Aortic smooth muscle cell (primary cell): ENCODE measurements around the gene SELENOH. TPM values are rescaled to one million over a fixed set of nuclear protein-coding genes. Genes with fewer than 3 reads are reported as not detected.

Source experiments
- total RNA-seq: library from RNA; depleted of rRNA; stranded (reverse); fragments of >200 nt; gene quantifications from 2 replicates; pipeline ENCODE4 v1.2.3, GENCODE V29; 2014

SELENOH gene, protein sequence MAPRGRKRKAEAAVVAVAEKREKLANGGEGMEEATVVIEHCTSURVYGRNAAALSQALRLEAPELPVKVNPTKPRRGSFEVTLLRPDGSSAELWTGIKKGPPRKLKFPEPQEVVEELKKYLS
- 61.3 and 74.1 TPM in 2 replicates for total RNA-seq

DNA sequence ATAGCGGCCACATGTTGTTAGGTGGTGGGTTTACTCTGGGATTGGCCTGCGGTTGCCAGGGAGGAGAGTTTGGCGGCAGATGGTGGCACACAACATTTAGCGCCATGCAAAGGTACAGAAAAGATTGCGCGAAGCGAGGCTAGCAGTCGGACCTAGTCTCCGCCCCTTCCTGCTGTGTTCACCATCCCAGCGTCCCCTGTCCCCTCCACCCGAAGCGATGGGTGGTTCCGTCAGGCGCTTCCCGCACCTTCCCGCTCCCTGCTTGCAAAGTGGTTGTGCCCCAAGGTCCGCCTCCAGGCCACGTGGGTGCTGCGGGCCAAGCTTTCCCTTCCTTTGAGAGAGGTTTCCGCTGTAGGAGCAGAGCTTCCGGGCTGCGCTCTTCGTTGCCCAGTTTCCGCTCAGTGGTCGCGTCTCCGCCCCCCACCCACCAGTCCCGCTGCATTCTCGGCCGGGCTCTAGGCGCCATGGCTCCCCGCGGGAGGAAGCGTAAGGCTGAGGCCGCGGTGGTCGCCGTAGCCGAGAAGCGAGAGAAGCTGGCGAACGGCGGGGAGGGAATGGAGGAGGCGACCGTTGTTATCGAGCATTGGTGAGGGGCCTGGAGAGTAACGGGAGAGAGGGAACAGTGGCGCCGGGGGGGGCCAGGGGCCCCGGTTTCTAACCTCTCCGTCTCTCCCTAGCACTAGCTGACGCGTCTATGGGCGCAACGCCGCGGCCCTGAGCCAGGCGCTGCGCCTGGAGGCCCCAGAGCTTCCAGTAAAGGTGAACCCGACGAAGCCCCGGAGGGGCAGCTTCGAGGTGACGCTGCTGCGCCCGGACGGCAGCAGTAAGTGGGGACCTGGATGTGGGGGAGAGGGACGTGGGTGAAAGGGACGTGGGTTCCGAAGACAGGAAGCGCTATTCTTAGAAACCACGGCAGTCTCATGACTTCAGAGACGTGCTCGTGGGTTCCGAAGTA lies at the start of gene SELENOH:
SELENOH (plus strand) TSS at position 360 of the 955 bp plus-strand sequence; CDS start at position 465, 105 bp downstream.

DNA sequence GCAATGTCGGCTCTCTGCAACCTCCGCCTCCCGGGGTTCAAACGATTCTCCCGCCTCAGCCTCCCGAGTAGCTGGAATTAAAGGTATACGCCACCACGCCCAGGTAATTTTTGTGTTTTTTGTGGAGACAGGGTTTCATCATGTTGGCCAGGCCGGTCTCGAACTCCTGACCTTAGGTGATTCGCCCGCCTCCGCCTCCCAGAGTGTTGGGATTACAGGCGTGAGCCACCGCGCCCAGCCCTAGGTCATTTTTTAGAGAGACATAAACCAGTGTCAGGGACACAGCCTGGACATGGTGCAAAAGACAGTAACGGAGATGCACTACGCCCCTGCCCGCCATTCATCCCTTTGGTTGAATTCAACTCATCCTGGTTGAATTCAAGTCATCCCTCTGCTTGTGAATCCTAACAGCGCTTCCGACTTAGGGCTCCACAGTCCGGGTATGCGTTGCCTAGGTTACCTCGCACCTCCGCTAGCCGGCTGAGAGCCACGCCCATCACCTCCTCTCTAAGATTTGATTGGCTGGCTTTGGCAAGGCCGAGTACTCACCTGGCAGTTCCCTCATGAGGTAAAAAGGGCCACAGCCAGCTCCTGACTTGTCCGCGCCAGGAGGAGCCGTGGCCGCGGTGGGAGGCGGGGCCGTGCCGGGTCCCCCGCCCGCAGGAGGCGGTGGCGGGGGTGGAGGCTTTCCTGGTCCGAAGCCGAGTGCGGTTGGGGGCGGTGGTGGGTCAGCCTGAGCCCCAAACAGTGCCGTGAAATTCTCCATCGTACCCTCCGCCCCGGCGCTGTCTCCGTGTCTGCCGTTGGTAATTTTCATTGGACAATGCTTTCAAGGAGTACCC lies 29.7 kb upstream of the SELENOH start, which contains the start of gene MED19:
MED19 (minus strand) TSS at position 802 of the 842 bp plus-strand sequence; CDS start at position 766, 36 bp downstream.

DNA sequence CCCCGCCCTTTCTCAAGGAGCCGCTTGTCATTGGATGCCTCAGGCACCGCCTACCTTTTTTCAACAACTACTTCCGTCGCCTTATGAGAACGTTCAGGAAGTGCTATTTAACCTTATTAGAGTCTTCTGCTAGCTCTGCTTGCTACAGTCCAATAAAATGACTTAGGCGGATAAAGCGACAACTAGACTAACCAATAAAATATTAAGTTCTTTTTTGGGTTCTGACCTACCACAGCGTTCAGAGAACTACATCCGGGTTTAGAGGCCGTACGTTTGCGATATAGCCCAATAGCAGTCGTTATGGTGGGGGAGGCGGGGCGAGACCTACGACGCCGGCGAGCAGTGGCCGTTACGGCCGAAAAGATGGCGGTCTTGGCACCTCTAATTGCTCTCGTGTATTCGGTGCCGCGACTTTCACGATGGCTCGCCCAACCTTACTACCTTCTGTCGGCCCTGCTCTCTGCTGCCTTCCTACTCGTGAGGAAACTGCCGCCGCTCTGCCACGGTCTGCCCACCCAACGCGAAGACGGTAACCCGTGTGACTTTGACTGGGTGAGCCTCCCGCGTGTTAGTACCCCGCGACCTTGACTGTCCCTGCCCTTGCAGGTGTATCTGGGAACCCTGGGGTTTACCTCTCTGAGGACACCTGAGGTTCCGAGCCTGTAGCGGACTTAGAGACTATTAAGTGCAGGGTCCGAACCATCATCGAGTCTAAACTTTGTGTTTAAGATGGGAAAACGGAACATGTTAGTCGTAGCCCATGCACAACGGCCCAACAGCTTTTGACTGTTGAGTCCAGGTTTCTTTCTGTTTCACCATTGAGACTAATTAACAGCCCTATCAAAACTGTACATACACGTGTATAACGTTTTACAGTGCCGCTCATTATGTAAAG lies 28.8 kb upstream of the SELENOH start, which contains the start of gene TMX2:
TMX2 (plus strand) TSS at position 338 of the 895 bp plus-strand sequence; CDS start at position 364, 26 bp downstream.

DNA sequence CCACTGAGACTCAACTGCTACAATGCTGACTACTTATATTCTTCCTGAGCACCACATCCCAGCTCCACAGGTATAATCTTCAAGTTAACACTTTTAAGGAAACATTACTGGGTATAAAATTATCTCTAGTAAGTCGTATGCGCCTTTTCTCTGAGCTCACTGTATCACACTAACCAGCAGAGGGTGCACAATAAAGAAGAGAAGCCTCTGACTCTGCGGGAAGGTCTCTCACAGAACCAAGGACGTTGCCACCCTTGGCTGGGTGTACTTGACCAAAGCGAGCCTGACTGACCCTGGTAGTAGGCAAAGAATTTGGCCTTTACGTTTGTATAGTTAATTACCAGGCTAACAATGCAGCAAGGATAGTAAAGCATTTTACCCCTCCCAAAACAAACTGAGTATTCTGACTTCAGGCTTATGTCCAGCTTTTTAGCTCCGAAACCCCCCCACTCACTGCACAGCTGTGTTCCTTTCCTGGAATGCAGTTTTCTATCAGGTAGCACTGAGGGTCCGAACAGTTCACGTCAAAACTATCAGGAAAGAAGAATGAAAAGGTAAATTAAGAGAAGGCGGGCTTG lies 10.5 kb downstream of the SELENOH start, which contains the start of gene BTBD18:
BTBD18 (minus strand) TSS at position 144 of the 578 bp plus-strand sequence. CDS start 631 bp downstream, outside the sequence.

DNA sequence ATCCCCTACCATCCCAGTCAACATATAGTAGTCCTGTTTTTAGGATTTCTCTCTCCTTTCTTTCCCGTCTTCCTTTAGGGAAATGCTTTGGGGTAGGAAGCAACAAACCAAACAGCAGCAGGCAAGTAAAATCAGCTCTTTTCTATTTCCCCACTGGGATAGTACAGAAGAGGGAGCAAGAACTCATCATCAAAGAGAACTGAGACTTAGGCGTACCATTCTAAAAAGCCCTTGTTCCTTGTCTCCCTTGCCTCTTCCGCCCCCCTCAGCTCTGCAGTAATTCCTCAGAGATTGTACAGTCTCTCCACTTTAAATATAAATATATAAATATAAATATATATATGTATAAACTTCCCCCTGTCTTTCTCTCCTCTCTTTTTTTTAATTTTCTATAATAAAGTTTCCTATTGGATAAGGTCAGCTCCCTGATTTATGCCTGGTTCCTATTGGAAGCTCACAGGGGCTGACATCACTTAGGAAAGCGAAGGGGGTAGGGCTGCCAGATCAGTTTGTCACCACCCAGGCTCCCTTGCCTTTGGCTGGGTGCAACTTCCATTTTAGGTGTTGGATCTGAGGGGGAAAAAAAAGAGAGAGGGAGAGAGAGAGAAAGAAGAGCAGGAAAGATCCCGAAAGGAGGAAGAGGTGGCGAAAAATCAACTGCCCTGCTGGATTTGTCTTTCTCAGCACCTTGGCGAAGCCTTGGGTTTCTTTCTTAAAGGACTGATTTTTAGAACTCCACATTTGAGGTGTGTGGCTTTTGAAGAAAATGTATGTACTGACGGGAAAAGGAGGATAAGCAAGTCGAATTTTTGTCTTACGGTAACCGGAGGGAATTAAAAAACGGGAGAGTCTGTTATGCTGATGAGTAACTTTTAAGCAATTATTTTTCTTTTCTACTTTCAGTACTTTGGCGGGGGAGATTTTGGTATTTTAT lies 20.3 kb downstream of the SELENOH start, which contains the start of gene CTNND1:
CTNND1 (plus strand) TSS at position 502 of the 934 bp plus-strand sequence. CDS start 29,677 bp downstream, outside the sequence.

Other genes with a start within 250 kb of the SELENOH start
- gene SLC43A1, start 225.8 kb upstream of the SELENOH start, total RNA-seq, result 6.2 and 8.3 TPM in 2 replicates
- 50.9 and 68.6 TPM in 2 replicates for gene TIMM10, start 210.7 kb upstream of the SELENOH start, total RNA-seq
- not detected in 2 replicates for gene SMTNL1, start 203.9 kb upstream of the SELENOH start, total RNA-seq
- gene UBE2L6, start 173.8 kb upstream of the SELENOH start, total RNA-seq, result 44.3 and 44.8 TPM in 2 replicates
- 6.3 and 9.5 TPM in 2 replicates for gene SERPING1, start 143.8 kb upstream of the SELENOH start, total RNA-seq
- 0.79 and 1.4 TPM in 2 replicates for gene YPEL4, start 91.6 kb upstream of the SELENOH start, total RNA-seq
- gene CLP1, start 83.7 kb upstream of the SELENOH start, total RNA-seq, result 11.8 and 14.9 TPM in 2 replicates
- 30.7 and 33.3 TPM in 2 replicates for gene ZDHHC5, start 73.4 kb upstream of the SELENOH start, total RNA-seq
- gene MED19, start 29.3 kb upstream of the SELENOH start, total RNA-seq, result 17.5 and 20.9 TPM in 2 replicates
- 50.0 and 65.5 TPM in 2 replicates for gene TMX2, start 28.9 kb upstream of the SELENOH start, total RNA-seq
- not detected in 2 replicates for gene BTBD18, start 10.3 kb downstream of the SELENOH start, total RNA-seq
- 94.1 and 118 TPM in 2 replicates for gene CTNND1, start 20.3 kb downstream of the SELENOH start, total RNA-seq